GM12865 (cell line): ENCODE data around the gene CATSPERD.

Experiments
- DNase-seq: peaks from one replicate; pipeline ENCODE4 v3.0.0; 2010; ENCODE audit warnings: low read depth
- H3K4me3 ChIP-seq: 2 replicates; pipeline ENCODE4 v1.5.1; 2011; ENCODE audit warnings: mild to moderate bottlenecking, low read depth, low read length, control low read depth
- TF ChIP-seq, protein P1 (sequence below): IDR thresholded peaks from 2 replicates; pipeline ENCODE4 v1.5.1; 2011; ENCODE audit warnings: low read length, control low read depth, low read depth, inconsistent platforms; ENCODE audit not compliant: insufficient read depth; ENCODE audit errors: missing control alignments

Gene CATSPERD, protein sequence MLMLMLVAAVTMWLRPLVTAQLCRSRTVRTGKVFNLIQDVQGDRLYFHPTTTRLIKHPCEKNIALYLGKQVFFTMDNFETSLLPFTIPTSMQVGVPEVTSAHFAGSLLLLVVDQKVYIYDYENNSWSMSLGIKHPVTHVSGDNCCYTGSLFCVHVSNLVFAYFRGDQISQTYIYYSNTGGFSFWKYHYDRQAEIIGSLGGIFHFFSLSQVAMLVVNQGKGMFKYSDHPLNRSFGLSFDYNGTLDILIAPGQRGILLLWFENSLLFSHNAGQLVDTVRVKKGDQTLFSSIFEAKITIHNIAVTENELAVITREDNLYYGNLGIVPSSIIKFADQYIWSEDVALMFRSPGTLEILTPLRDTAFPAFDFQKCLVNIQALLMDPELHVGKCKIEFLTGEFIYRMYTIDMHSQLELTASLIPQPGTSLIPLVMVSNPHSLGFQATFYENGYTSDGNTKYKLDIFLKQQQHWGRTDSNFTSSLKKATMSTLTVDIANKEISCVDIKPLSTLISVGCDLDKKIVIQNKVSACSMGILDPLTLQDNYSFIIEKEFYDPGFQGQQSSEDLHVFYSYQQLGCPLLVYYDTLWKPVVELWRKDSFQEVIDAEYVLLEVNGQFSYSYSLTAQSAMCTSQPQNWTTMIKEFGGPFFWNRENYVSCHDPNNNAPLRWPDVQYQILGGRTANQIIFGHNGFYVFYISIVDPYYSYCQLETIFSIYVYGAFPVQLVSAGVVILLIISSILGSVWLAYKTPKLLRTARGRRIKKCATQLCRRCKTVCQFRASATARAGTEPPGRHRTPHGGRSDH

DNA sequence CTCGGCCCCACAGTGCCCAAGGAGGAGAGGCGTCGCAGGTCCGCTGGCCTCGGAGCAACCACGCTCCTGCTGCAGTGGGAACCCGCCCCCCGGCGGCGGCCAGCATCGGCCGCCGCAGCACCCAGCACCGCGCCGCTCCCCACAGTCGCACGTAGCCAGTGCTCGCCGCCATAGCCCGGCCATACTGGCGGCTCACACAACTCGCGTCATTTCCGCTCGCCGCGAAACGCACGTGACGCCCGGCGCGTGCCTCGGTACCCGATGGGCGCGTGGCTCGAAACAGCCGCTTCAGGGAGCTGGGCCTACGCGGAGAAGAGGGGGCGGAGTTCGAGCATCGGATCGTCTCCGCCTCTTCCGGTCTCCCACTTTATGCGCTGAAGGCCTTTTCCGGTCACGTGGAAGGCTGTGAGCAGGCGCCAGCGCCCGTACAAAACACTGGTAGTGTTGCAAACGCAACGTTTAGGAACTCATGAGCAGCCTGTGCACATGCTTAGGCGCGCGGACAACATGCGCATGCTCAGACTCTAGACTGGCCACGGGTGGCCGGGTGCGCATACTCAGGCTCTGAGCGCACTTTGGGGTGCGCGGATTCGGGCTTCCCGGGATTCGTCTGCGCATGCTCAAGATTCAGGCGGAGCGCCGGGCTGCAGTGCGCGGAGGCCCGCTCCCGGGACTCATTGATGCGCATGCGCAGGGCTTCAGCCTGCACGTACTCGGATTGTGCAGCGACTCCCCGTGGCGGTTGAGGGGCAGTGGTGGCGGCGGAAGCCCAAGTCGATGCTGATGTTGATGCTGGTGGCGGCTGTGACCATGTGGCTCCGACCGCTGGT lies at the start of gene CATSPERD, which contains the start of gene LONP1:
CATSPERD (plus strand) TSS at position 677 of the 830 bp plus-strand sequence; CDS start at position 778, 101 bp downstream.
LONP1 (minus strand) TSS at position 186 of the 830 bp plus-strand sequence; CDS start at position 172, 14 bp downstream.
- TF ChIP-seq, protein P1, sequence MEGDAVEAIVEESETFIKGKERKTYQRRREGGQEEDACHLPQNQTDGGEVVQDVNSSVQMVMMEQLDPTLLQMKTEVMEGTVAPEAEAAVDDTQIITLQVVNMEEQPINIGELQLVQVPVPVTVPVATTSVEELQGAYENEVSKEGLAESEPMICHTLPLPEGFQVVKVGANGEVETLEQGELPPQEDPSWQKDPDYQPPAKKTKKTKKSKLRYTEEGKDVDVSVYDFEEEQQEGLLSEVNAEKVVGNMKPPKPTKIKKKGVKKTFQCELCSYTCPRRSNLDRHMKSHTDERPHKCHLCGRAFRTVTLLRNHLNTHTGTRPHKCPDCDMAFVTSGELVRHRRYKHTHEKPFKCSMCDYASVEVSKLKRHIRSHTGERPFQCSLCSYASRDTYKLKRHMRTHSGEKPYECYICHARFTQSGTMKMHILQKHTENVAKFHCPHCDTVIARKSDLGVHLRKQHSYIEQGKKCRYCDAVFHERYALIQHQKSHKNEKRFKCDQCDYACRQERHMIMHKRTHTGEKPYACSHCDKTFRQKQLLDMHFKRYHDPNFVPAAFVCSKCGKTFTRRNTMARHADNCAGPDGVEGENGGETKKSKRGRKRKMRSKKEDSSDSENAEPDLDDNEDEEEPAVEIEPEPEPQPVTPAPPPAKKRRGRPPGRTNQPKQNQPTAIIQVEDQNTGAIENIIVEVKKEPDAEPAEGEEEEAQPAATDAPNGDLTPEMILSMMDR, result peak; percentile 97
- peak; percentile 99 for DNase-seq
- H3K4me3 ChIP-seq, result peak within 1 kb of the TSS; percentile 73

DNA sequence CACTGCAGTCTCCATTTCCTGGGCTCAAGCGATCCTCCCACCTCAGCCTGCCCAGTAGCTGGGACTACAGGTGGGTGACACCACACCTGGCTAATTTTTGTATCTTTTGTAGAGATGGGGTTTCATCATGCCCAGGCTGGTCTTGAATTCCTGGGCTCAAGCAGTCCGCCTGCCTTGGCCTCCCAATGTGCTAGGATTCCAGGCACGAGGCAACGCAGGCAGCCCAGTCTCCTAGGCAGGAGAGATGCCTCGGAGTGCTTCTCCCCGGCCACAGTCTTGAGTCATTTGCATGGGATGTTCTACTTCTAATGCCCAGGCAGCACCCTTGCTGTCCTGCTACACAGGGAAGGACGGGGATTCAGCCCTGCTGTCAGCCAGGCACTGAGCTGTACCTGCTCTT lies 48.8 kb upstream of the CATSPERD start:
- H3K4me3 ChIP-seq, result no peak overlapping the region
- DNase-seq, result no peak
- TF ChIP-seq, protein P1, result no peak

DNA sequence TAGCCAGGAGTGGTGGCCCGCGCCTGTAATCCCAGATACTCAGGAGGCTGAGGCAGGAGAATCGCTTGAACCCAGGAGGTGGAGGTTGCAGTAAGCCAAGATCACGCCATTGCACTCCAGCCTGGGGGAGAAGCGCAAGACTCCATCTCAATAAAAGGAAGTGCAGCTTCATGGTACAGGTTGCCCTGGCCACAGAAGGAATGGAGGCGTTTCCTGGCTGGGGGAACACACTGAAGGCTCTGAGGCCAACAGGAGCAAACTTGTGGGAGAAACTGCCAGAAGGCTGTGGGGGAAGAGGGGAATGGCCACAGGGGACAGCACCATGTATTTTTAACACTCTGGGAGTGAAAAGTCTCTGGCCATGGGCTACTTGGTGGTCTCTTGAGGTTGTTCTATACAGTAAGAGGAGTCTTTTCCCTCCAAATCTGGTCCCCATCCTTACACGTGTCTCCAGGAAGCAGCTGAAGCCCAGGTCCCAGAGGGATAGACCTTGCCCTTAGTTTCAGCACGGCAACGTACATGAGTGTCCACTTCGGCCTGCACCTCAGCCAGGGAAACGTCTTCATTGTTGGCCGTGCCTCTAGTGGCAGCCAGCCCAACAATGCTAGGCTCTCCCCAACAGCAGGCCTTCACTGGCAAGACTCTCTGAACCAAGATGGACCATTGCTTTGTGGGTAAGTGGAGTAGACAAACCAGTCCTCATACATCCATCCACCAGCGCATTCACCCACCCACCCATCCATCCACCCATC lies 47.6 kb upstream of the CATSPERD start:
- H3K4me3 ChIP-seq, result no peak overlapping the region
- TF ChIP-seq, protein P1, result no peak
- DNase-seq, result no peak

DNA sequence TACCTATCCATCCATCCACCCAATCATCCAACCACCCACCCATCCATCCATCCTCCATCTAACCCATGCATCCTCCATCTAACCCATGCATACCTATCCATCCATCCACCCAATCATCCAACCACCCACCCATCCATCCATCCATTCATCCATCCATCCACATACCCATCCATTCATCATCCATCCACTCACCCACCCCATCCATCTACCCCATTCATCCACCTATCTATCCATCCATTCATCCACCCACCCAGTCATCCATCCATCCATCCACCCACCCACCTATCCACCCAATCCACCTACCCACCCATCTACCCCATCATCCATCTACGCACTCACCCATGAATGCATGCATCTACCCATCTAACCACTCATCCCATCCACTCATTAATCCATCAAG lies 46.7 kb upstream of the CATSPERD start:
- no peak for DNase-seq
- TF ChIP-seq, protein P1, result no peak
- no peak overlapping the region for H3K4me3 ChIP-seq

DNA sequence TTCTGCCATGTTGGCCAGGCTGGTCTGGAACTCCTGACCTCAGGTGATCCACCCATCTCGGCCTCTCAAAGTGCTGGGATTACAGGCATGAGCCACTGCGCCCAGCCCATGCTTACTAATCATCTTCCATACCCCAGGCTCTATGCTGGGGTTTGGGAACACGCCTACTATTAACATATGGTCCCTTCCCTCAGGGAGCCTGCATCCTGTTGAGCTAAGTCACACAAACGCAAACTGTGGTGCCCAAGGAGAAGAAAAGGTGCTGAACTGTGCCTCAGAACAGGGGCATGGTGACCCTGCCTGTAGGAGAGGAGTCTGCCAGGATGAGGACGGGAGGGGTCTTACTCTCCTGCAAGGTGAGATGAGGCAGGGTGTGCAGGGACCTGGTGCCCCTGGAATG lies 45.7 kb upstream of the CATSPERD start:
- no peak overlapping the region for H3K4me3 ChIP-seq
- TF ChIP-seq, protein P1, result no peak
- no peak for DNase-seq
